GM23338 (cell line): ENCODE results near the gene CEP131. TPM values are rescaled to one million over a fixed set of nuclear protein-coding genes. Genes with fewer than 3 reads are reported as not detected.

Experiments used
- ATAC-seq: fragments of 200-7000 bp; cut with Tn5 transposase; 3 replicates; pipeline ENCODE4 v1.9.1; 2020
- DNase-seq: peaks from one replicate; pipeline ENCODE4 v3.0.0-alpha.2; 2015; ENCODE audit warnings: low spot score
- H2AFZ ChIP-seq: fragments of 200-600 bp; sonication (generic); 2 replicates; pipeline ENCODE4 v1.8.0; 2016; ENCODE audit warnings: antibody characterized with exemption, mild to moderate bottlenecking, moderate library complexity
- H3F3A ChIP-seq: fragments of 200-600 bp; sonication (generic); replicated peaks from 2 replicates; pipeline ENCODE4 v1.8.0; 2017; ENCODE audit warnings: antibody characterized with exemption, mixed run types, low read depth
- H3K27ac ChIP-seq: fragments of 200-600 bp; sonication (generic); 2 replicates; pipeline ENCODE4 v1.6.1; 2016; ENCODE audit warnings: low read depth
- H3K27me3 ChIP-seq: fragments of 200-600 bp; sonication (generic); 2 replicates; pipeline ENCODE4 v1.8.0; 2016; ENCODE audit warnings: mild to moderate bottlenecking, mixed run types, moderate library complexity; ENCODE audit not compliant: insufficient read depth
- H3K36me3 ChIP-seq: fragments of 200-600 bp; sonication (generic); 2 replicates; pipeline ENCODE4 v1.8.0; 2016; ENCODE audit warnings: mild to moderate bottlenecking; ENCODE audit not compliant: insufficient read depth
- H3K4me1 ChIP-seq: fragments of 200-600 bp; sonication (generic); 2 replicates; pipeline ENCODE4 v1.8.0; 2016; ENCODE audit warnings: mild to moderate bottlenecking, moderate library complexity; ENCODE audit not compliant: insufficient read depth
- H3K4me2 ChIP-seq: fragments of 200-600 bp; sonication (generic); 2 replicates; pipeline ENCODE4 v1.7.1; 2017; ENCODE audit warnings: mixed run types
- H3K4me3 ChIP-seq: fragments of 200-600 bp; sonication (generic); 2 replicates; pipeline ENCODE4 v1.6.1; 2016; ENCODE audit warnings: mixed run types
- H3K79me2 ChIP-seq: fragments of 200-600 bp; sonication (generic); replicated peaks from 2 replicates; pipeline ENCODE4 v1.8.0; 2017; ENCODE audit warnings: mild to moderate bottlenecking; ENCODE audit not compliant: insufficient read depth
- H3K9me2 ChIP-seq: fragments of 200-600 bp; sonication (generic); 2 replicates; pipeline ENCODE4 v1.8.0; 2017; ENCODE audit not compliant: insufficient read depth
- H4K20me1 ChIP-seq: fragments of 200-600 bp; sonication (generic); replicated peaks from 2 replicates; pipeline ENCODE4 v1.8.0; 2017; ENCODE audit warnings: mild to moderate bottlenecking; ENCODE audit not compliant: insufficient read depth
- H3K27ac Mint-ChIP-seq: 2 replicates; pipeline ENCODE4 v1.8.0; 2020; ENCODE audit warnings: inconsistent platforms, mild to moderate bottlenecking, moderate library complexity, mixed read lengths
- H3K27me3 Mint-ChIP-seq: 3 replicates; pipeline ENCODE4 v1.8.0; 2022; ENCODE audit warnings: low read depth, mild to moderate bottlenecking, moderate library complexity, mixed read lengths, inconsistent platforms; ENCODE audit not compliant: insufficient read depth, poor library complexity
- H3K36me3 Mint-ChIP-seq: 3 replicates; pipeline ENCODE4 v1.8.0; 2021; ENCODE audit warnings: low read depth, mild to moderate bottlenecking, inconsistent platforms, moderate library complexity, mixed read lengths
- H3K4me1 Mint-ChIP-seq: 3 replicates; pipeline ENCODE4 v1.8.0; 2020; ENCODE audit warnings: mild to moderate bottlenecking, inconsistent platforms, mixed read lengths
- H3K4me3 Mint-ChIP-seq: 3 replicates; pipeline ENCODE4 v1.8.0; 2021; ENCODE audit warnings: moderate library complexity, mild to moderate bottlenecking, inconsistent platforms, mixed read lengths
- H3K9me3 Mint-ChIP-seq: 3 replicates; pipeline ENCODE4 v1.8.0; 2020; ENCODE audit warnings: moderate library complexity, mild to moderate bottlenecking, inconsistent platforms, mixed read lengths
- CREB1 ChIP-seq: fragments of 250-450 bp; sonication (Bioruptor Pico); IDR thresholded peaks from 2 replicates; pipeline ENCODE4 v1.5.0; 2020; ENCODE audit warnings: low read depth, mild to moderate bottlenecking, moderate library complexity
- JUNB ChIP-seq: IDR thresholded peaks from one replicate; pipeline ENCODE4 v1.6.1; 2016; ENCODE audit warnings: antibody characterized with exemption; ENCODE audit not compliant: unreplicated experiment
- POLR2AphosphoS5 ChIP-seq: IDR thresholded peaks from 2 replicates; pipeline ENCODE4 v1.6.1; 2016; ENCODE audit warnings: antibody characterized with exemption, low read depth
- STAT1 ChIP-seq: IDR thresholded peaks from one replicate; pipeline ENCODE4 v1.6.1; 2016; ENCODE audit warnings: antibody characterized with exemption; ENCODE audit not compliant: unreplicated experiment
- polyA plus RNA-seq: library from polyadenylated mRNA; unstranded; fragments of >200 nt; fragmentation: Nextera tagmentation; extraction: Ambion mirVana; gene quantifications from 2 replicates; pipeline ENCODE4 v1.2.1, GENCODE V29; 2016
- total RNA-seq: library from RNA; depleted of rRNA; stranded (reverse); fragments of >200 nt; shearing (Covaris generic); gene quantifications from 2 replicates; pipeline ENCODE4 v1.2.3, GENCODE V29; 2014
- TF ChIP-seq, protein P1 (sequence below): fragments of 250-450 bp; sonication (Bioruptor Pico); IDR thresholded peaks from 2 replicates; pipeline ENCODE4 v1.5.0; 2020; ENCODE audit warnings: mild to moderate bottlenecking, moderate library complexity
- TF ChIP-seq, protein P2 (sequence below), 2 experiments: fragments of 200-600 bp in 1 of 2; sonication (generic) in 1 of 2; conservative IDR thresholded peaks; 2 replicates each; pipeline versions ENCODE4 v1.5.1 to v1.6.1; 2016 to 2017; ENCODE audit warnings: antibody characterized with exemption in 2 of 2, low read depth in 2 of 2, mild to moderate bottlenecking in 2 of 2, moderate library complexity in 1 of 2

Gene CEP131
- total and polyA plus RNA-seq, 2 experiments from 2014 or later: 26.8 to 35.5 TPM

DNA sequence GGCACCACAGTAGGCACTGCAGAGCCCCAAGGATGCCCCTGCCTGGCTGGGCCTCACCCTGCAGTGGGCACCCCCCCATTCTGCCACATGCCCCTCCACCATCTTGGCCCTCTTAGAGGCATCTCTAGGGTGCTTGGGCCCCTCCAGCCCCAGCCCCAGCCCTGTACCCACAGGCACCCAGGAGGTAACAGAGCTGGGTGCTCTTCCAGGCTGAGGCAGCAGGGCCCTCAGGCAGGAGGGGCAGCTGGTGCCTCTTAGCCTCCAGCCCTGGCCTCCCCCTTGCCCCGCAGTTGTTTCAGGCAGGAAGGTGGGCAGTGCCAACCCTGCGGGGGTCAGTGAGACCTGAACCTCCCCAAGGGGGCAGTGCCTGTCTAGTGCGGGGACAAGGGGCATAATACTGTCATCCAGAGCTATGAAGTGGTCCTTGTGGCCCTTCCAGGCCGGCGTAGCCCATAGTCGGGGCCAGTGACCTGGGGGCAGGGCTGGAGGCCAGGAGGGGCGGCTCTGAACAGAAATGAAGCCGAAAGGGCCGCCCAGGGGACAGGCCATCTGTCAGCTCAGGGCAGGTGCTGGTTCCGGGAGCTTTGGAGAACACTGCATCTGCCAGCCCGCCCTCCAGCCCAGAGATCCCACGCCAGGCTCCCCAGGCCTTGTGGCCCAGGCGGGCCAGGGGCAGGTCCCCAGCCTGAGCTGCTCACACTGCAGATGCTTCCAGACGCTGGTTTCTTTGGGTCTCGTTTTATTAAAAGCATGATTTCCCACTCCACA lies 51.9 kb downstream of the CEP131 start:
- Histone ChIP-seq H3K4me1 (no peaks in the 10 kb centered on the region), H3K9me2 (no peaks in the 10 kb centered on the region), H3K4me2 (no peak overlapping the region), H3K27me3 (no peaks in the 10 kb centered on the region), H3K36me3 (no peaks in the 10 kb centered on the region), H3K4me3 (no peak overlapping the region), H4K20me1 (no peaks in the 10 kb centered on the region), H3F3A (0 out of 2 replicates have a peak, but pooled peaks cover 8% of the 10 kb centered on the region), H3K27ac (no peak overlapping the region), H3K79me2 (no peaks in the 10 kb centered on the region), H2AFZ (no peak overlapping the region)
- DNase-seq (no peak), ATAC-seq (no peak)
- H3K4me3 Mint-ChIP-seq: no peak overlapping the region
- H3K27ac Mint-ChIP-seq: no peak overlapping the region
- no peaks in the 10 kb centered on the region for H3K36me3 Mint-ChIP-seq
- TF ChIP-seq CREB1 (CRISPR knock-in tag) (no peak), JUNB (no peak), POLR2AphosphoS5 (no peak), STAT1 (no peak)
- TF ChIP-seq, protein P1, sequence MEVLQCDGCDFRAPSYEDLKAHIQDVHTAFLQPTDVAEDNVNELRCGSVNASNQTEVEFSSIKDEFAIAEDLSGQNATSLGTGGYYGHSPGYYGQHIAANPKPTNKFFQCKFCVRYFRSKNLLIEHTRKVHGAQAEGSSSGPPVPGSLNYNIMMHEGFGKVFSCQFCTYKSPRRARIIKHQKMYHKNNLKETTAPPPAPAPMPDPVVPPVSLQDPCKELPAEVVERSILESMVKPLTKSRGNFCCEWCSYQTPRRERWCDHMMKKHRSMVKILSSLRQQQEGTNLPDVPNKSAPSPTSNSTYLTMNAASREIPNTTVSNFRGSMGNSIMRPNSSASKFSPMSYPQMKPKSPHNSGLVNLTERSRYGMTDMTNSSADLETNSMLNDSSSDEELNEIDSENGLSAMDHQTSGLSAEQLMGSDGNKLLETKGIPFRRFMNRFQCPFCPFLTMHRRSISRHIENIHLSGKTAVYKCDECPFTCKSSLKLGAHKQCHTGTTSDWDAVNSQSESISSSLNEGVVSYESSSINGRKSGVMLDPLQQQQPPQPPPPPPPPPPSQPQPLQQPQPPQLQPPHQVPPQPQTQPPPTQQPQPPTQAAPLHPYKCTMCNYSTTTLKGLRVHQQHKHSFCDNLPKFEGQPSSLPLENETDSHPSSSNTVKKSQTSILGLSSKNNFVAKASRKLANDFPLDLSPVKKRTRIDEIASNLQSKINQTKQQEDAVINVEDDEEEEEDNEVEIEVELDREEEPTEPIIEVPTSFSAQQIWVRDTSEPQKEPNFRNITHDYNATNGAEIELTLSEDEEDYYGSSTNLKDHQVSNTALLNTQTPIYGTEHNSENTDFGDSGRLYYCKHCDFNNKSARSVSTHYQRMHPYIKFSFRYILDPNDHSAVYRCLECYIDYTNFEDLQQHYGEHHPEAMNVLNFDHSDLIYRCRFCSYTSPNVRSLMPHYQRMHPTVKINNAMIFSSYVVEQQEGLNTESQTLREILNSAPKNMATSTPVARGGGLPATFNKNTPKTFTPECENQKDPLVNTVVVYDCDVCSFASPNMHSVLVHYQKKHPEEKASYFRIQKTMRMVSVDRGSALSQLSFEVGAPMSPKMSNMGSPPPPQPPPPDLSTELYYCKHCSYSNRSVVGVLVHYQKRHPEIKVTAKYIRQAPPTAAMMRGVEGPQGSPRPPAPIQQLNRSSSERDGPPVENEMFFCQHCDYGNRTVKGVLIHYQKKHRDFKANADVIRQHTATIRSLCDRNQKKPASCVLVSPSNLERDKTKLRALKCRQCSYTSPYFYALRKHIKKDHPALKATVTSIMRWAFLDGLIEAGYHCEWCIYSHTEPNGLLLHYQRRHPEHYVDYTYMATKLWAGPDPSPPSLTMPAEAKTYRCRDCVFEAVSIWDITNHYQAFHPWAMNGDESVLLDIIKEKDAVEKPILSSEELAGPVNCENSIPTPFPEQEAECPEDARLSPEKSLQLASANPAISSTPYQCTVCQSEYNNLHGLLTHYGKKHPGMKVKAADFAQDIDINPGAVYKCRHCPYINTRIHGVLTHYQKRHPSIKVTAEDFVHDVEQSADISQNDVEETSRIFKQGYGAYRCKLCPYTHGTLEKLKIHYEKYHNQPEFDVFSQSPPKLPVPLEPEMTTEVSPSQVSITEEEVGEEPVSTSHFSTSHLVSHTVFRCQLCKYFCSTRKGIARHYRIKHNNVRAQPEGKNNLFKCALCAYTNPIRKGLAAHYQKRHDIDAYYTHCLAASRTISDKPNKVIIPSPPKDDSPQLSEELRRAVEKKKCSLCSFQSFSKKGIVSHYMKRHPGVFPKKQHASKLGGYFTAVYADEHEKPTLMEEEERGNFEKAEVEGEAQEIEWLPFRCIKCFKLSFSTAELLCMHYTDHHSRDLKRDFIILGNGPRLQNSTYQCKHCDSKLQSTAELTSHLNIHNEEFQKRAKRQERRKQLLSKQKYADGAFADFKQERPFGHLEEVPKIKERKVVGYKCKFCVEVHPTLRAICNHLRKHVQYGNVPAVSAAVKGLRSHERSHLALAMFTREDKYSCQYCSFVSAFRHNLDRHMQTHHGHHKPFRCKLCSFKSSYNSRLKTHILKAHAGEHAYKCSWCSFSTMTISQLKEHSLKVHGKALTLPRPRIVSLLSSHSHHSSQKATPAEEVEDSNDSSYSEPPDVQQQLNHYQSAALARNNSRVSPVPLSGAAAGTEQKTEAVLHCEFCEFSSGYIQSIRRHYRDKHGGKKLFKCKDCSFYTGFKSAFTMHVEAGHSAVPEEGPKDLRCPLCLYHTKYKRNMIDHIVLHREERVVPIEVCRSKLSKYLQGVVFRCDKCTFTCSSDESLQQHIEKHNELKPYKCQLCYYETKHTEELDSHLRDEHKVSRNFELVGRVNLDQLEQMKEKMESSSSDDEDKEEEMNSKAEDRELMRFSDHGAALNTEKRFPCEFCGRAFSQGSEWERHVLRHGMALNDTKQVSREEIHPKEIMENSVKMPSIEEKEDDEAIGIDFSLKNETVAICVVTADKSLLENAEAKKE (CRISPR knock-in tag): no peak
- peaks cover 2% of the 10 kb centered on the region; the same call in 1 of the 3 replicates for H3K4me1 Mint-ChIP-seq
- no peaks in the 10 kb centered on the region for H3K9me3 Mint-ChIP-seq
- H3K27me3 Mint-ChIP-seq: peaks cover 6% of the 10 kb centered on the region

DNA sequence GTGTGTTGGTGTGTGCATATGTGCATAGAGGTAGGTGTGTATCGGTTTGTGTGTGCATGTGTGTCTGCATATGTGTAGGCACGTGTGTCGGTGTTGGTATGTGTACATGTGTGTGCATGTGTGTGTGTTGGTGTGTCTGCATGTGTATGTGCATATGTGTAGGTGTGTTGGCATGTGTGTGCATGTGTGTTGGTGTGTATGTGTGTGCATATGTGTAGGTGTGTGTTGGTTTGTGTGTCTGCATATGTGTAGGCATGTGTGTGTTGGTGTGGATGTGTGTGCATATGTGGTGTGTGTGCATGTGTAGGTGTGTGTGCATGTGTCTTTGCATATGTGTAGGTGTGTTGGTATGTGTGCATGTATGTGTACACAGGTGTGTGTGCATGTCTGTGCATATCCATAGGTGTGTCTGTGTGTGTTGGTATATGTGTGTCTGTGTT lies 52.9 kb downstream of the CEP131 start:
- H3K9me2 ChIP-seq: no peaks in the 10 kb centered on the region
- no peak for ATAC-seq
- H3K36me3 Mint-ChIP-seq: no peaks in the 10 kb centered on the region
- no peaks in the 10 kb centered on the region for H3K4me1 ChIP-seq
- H3K79me2 ChIP-seq: no peaks in the 10 kb centered on the region
- no peak overlapping the region for H3K27ac Mint-ChIP-seq
- no peak overlapping the region for H3K4me2 ChIP-seq
- H3K9me3 Mint-ChIP-seq: no peaks in the 10 kb centered on the region
- no peak for DNase-seq
- 0 out of 2 replicates have a peak, but pooled peaks cover 8% of the 10 kb centered on the region for H3F3A ChIP-seq
- peaks cover 6% of the 10 kb centered on the region for H3K27me3 Mint-ChIP-seq
- peaks cover 2% of the 10 kb centered on the region; the same call in 1 of the 3 replicates for H3K4me1 Mint-ChIP-seq
- H3K4me3 ChIP-seq: no peak overlapping the region
- H2AFZ ChIP-seq: no peak overlapping the region
- H3K27ac ChIP-seq: no peak overlapping the region
- H3K27me3 ChIP-seq: no peaks in the 10 kb centered on the region
- no peaks in the 10 kb centered on the region for H4K20me1 ChIP-seq
- H3K4me3 Mint-ChIP-seq: no peak overlapping the region
- H3K36me3 ChIP-seq: no peaks in the 10 kb centered on the region
- TF ChIP-seq, protein P2, sequence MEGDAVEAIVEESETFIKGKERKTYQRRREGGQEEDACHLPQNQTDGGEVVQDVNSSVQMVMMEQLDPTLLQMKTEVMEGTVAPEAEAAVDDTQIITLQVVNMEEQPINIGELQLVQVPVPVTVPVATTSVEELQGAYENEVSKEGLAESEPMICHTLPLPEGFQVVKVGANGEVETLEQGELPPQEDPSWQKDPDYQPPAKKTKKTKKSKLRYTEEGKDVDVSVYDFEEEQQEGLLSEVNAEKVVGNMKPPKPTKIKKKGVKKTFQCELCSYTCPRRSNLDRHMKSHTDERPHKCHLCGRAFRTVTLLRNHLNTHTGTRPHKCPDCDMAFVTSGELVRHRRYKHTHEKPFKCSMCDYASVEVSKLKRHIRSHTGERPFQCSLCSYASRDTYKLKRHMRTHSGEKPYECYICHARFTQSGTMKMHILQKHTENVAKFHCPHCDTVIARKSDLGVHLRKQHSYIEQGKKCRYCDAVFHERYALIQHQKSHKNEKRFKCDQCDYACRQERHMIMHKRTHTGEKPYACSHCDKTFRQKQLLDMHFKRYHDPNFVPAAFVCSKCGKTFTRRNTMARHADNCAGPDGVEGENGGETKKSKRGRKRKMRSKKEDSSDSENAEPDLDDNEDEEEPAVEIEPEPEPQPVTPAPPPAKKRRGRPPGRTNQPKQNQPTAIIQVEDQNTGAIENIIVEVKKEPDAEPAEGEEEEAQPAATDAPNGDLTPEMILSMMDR (conservative IDR thresholded peaks at IDR 0.05; ENCODE audit: low read depth in 2 of 2): no peak
